ENCODE results near the gene RGS18.

RGS18 gene

GRCh38 chr1:192158181-192158580 lies at the start of gene RGS18:
Gene RGS18, plus strand, starts transcription at chr1:192158462. Its CDS starts 176 bp downstream, at chr1:192158638.
- DNase-seq (ENCODE audit: low read depth) = peak; percentile 24

GRCh38 chr1:192109576-192109975 lies 48.7 kb upstream of the RGS18 start:
- DNase-seq (ENCODE audit: low read depth) = no peak
- no peak overlapping the region for H3K4me3 ChIP-seq (ENCODE audit: low read depth, low read length)
- no peak for TF ChIP-seq CTCF (IDR thresholded peaks at IDR 0.05; ENCODE audit: insufficient read depth, low read depth, low read length, missing control alignments)

More at GRCh38 chr1:192158181-192158580, at the start of gene RGS18:
- TF ChIP-seq CTCF (IDR thresholded peaks at IDR 0.05; ENCODE audit: insufficient read depth, low read depth, low read length, missing control alignments) = no peak
- H3K4me3 ChIP-seq (ENCODE audit: low read depth, low read length) = no peak within 1 kb of the TSS

GRCh38 chr1:192115000-192115399 lies 43.3 kb upstream of the RGS18 start:
- H3K4me3 ChIP-seq (ENCODE audit: low read depth, low read length) = no peak overlapping the region
- DNase-seq (ENCODE audit: low read depth) = no peak
- no peak for TF ChIP-seq CTCF (IDR thresholded peaks at IDR 0.05; ENCODE audit: insufficient read depth, low read depth, low read length, missing control alignments)

- TF ChIP-seq CTCF (IDR thresholded peaks at IDR 0.05; ENCODE audit: insufficient read depth, low read depth, low read length, missing control alignments) = no peak
- no peak for DNase-seq (ENCODE audit: low read depth)
- no peak overlapping the region for H3K4me3 ChIP-seq (ENCODE audit: low read depth, low read length)
Observed at GRCh38 chr1:192118881-192119405, 39.3 kb upstream of the RGS18 start.

- no peak for TF ChIP-seq CTCF (IDR thresholded peaks at IDR 0.05; ENCODE audit: insufficient read depth, low read depth, low read length, missing control alignments)
- DNase-seq (ENCODE audit: low read depth) = no peak
- no peak overlapping the region for H3K4me3 ChIP-seq (ENCODE audit: low read depth, low read length)
Observed at GRCh38 chr1:192119701-192120100, 38.6 kb upstream of the RGS18 start.

- no peak for DNase-seq (ENCODE audit: low read depth)
- no peak for TF ChIP-seq CTCF (IDR thresholded peaks at IDR 0.05; ENCODE audit: insufficient read depth, low read depth, low read length, missing control alignments)
- no peak overlapping the region for H3K4me3 ChIP-seq (ENCODE audit: low read depth, low read length)
Observed at GRCh38 chr1:192122668-192123067, 35.6 kb upstream of the RGS18 start.

GRCh38 chr1:192123212-192123611 lies 35.0 kb upstream of the RGS18 start:
- DNase-seq (ENCODE audit: low read depth) = no peak
- TF ChIP-seq CTCF (IDR thresholded peaks at IDR 0.05; ENCODE audit: insufficient read depth, low read depth, low read length, missing control alignments) = no peak
- H3K4me3 ChIP-seq (ENCODE audit: low read depth, low read length) = no peak overlapping the region

All from GM12865 (cell line).